ENCODE measurements around the gene HLA-DQB2.
"Not testable (repeated sequence)": the region's sequence is repeated elsewhere in the genome, so short reads cannot be mapped to it uniquely, and the experiment has no call there.

Gene HLA-DQB2

DNA sequence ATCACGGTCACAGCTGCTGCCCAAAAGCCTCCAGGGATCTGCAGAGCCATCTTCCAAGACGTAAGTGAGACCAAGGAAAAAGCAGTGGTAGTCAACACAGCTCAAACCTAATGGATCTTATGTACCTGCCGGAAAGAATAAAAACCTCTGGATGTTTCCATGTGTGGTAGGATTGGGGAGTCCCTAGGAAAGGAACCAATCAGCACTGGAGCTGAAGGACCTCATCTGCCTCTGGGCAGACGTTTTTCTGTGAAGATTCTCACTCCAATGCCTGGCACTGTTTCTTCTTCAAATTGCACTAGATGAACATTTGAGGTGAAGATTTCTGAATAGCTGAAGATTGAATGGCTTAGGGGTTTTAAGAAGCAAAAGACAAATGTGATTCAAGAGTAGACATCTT, at the start of gene HLA-DQB2:
Gene HLA-DQB2, minus strand, starts transcription at position 112 of the 400 bp plus-strand sequence. Its CDS starts 62 bp downstream, at position 50.
- Mint-ChIP-seq H3K9me3 (no peaks in the 10 kb centered on the region), H3K27ac (no peak within 1 kb of the TSS), H3K36me3 (ENCODE audit: low read depth) (no peaks in the 10 kb centered on the region), H3K4me1 (no peaks in the 10 kb centered on the region), H3K4me3 (no peak within 1 kb of the TSS), H3K27me3 (ENCODE audit: low read depth, poor library complexity) (peaks cover 30% of the 10 kb centered on the region)
- TF ChIP-seq, protein P1, sequence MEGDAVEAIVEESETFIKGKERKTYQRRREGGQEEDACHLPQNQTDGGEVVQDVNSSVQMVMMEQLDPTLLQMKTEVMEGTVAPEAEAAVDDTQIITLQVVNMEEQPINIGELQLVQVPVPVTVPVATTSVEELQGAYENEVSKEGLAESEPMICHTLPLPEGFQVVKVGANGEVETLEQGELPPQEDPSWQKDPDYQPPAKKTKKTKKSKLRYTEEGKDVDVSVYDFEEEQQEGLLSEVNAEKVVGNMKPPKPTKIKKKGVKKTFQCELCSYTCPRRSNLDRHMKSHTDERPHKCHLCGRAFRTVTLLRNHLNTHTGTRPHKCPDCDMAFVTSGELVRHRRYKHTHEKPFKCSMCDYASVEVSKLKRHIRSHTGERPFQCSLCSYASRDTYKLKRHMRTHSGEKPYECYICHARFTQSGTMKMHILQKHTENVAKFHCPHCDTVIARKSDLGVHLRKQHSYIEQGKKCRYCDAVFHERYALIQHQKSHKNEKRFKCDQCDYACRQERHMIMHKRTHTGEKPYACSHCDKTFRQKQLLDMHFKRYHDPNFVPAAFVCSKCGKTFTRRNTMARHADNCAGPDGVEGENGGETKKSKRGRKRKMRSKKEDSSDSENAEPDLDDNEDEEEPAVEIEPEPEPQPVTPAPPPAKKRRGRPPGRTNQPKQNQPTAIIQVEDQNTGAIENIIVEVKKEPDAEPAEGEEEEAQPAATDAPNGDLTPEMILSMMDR (IDR thresholded peaks at IDR 0.05): no peak
- DNase-seq: no peak

DNA sequence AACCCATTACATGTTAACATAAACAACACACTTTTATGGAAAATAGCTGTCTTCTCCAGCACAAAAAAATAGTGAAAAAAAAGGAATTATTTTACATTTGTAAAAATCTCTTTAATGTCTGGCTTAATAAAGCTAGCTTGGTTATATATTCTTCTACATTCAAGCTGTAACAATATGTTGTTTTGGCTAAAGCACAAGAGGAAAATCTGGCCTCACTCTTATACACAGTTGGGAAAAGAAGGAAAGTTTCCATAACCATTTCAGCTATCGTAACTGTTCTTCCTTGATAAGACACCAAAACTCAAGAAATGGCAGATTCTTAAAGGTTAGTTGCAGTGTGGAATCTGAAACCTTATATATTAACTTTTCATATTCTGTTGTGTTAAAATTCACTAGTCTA, 45.8 kb upstream of the HLA-DQB2 start:
- peaks cover 19% of the 10 kb centered on the region for H3K27me3 Mint-ChIP-seq (ENCODE audit: low read depth, poor library complexity)
- TF ChIP-seq, protein P1 (IDR thresholded peaks at IDR 0.05): no peak

DNA sequence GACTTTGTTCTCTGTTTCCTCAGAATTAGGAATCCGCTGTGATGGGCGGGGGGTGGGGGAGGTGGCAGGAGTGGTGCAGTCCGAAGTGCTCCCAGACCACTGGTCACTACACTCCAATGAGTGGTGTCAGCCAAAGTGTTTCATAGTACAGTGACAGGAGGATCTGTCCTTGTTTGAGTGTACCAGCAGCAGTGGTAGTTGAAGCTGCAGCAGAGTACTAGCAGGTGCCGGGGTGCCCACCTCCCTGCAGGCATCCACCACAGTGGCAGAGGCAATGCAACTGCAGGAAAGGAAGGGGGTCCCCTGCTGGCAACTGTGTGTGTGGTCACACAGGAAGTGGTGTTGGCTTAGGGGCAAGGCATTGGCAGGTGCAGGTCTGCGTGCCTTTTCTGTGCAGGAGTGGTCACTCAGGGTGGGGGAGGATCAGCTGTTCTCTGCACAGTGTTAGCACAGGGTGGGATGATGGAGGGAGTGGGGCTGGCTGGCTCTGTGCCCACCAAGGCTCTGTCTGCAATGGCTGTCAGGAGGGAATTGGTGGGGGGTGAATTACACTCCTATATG, 43.8 kb upstream of the HLA-DQB2 start:
- TF ChIP-seq, protein P1 (IDR thresholded peaks at IDR 0.05): no peak
- Mint-ChIP-seq H3K27ac (no peak overlapping the region), H3K36me3 (ENCODE audit: low read depth) (no peaks in the 10 kb centered on the region), H3K4me1 (no peaks in the 10 kb centered on the region), H3K9me3 (no peaks in the 10 kb centered on the region), H3K4me3 (no peak overlapping the region), H3K27me3 (ENCODE audit: low read depth, poor library complexity) (peaks cover 36% of the 10 kb centered on the region)
- DNase-seq: no peak

More for the DNA sequence above, 45.8 kb upstream of the HLA-DQB2 start:
- Mint-ChIP-seq H3K9me3 (no peaks in the 10 kb centered on the region), H3K27ac (no peak overlapping the region), H3K4me3 (no peak overlapping the region), H3K36me3 (ENCODE audit: low read depth) (no peaks in the 10 kb centered on the region), H3K4me1 (peaks cover under 1% of the 10 kb centered on the region)
- no peak for DNase-seq

DNA sequence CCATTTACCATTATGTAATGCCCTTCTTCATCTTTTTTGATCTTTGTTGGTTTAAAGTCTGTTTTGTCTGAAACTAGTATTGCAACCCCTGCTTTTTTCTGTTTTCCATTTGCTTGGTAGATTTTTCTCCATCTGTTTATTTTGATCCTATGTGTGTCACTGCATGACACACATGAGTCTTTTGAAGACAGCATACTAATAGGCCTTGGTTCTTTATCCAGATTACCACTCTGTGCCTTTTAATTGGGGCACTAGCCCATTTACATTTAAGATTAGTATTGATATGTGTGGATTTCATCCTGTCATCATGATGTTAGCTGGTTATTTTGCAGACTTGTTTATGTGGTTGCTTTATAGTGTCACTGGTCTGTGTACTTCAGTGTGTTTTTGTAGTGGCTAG, 42.1 kb upstream of the HLA-DQB2 start:
- DNase-seq; H3K4me1 Mint-ChIP-seq; H3K4me3 Mint-ChIP-seq; H3K27ac Mint-ChIP-seq; H3K36me3 Mint-ChIP-seq (ENCODE audit: low read depth); H3K9me3 Mint-ChIP-seq: not testable (repeated sequence)
- H3K27me3 Mint-ChIP-seq (ENCODE audit: low read depth, poor library complexity): peaks cover 51% of the 10 kb centered on the region

DNA sequence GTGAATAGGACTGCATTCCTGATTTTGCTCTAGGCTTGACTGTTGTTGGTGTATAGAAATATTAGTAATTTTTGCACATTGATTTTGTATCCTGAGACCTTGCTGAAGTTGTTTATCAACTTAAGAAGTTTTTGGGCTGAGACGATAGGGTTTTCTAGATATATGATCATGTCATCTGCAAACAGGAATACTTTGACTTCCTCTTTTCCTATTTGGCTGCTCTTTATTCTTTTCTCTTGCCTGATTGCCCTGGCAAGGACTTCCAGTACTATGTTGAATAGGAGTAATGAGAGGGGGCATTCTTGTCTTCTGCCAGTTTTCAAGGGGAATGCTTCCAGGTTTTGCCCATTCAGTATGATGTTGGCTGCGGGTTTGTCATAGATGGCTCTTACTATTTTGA, 40.1 kb upstream of the HLA-DQB2 start:
- Mint-ChIP-seq H3K27ac (no peak overlapping the region), H3K36me3 (ENCODE audit: low read depth) (no peaks in the 10 kb centered on the region), H3K27me3 (ENCODE audit: low read depth, poor library complexity) (peaks cover 59% of the 10 kb centered on the region), H3K4me1 (no peaks in the 10 kb centered on the region), H3K9me3 (peaks cover 8% of the 10 kb centered on the region), H3K4me3 (no peak overlapping the region)
- no peak for DNase-seq
- TF ChIP-seq, protein P1 (IDR thresholded peaks at IDR 0.05): no peak

DNA sequence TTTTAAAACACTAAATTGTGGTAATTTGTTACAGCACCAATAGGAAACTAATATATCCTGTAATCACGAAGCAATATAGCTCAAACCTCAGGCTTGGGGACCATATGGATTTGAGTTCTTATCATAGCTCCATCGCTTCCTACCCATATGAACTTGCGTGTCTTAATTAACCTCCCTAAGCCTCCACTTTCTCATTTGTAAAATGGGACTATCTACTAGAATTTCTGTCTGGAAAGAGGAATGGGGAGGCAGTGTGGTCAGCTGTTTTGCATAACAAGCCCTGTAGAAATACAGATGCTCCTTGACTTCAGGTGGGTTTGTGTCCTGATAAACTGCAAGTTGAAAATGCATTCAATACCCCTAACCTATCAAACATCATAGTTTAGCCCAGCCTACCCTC, 36.4 kb upstream of the HLA-DQB2 start:
- TF ChIP-seq, protein P1 (IDR thresholded peaks at IDR 0.05): no peak
- H3K9me3 Mint-ChIP-seq: peaks cover 11% of the 10 kb centered on the region
- H3K4me3 Mint-ChIP-seq: no peak overlapping the region
- peaks cover 65% of the 10 kb centered on the region for H3K27me3 Mint-ChIP-seq (ENCODE audit: low read depth, poor library complexity)
- peaks cover 5% of the 10 kb centered on the region for H3K4me1 Mint-ChIP-seq
- no peaks in the 10 kb centered on the region for H3K36me3 Mint-ChIP-seq (ENCODE audit: low read depth)
- DNase-seq: no peak
- H3K27ac Mint-ChIP-seq: no peak overlapping the region

Data from nephron progenitor cell (in vitro differentiated cells).